Upper lobe of left lung (tissue), 4 donors: ENCODE data around the gene KRTAP1-5.

Experiments
- CTCF ChIP-seq, 6 experiments: fragments of 450-650 bp in 4 of 6; fragments of 200-600 bp in 2 of 6; sonication (generic) in 2 of 6; IDR thresholded peaks; one replicate each; pipeline ENCODE4 v1.5.1; 2016 to 2019; ENCODE audit warnings: antibody characterized with exemption in 6 of 6
- EP300 ChIP-seq, 4 donors: sonication (generic); formaldehyde crosslinking; IDR thresholded peaks; one replicate each; pipeline ENCODE4 v1.5.1; 2017; ENCODE audit warnings: antibody characterized with exemption in 4 of 4, control low read depth in 2 of 4

GRCh38 chr17:41037853-41038350 is 10.9 kb upstream of the KRTAP1-5 start:
- TF ChIP-seq CTCF (IDR thresholded peaks at IDR 0.05) (no peak), EP300 (IDR thresholded peaks at IDR 0.05) (no peak)
